ENCODE data around the gene TMEM167B.
"Not testable (repeated sequence)": the region's sequence is repeated elsewhere in the genome, so short reads cannot be mapped to it uniquely, and the experiment has no call there.

The TMEM167B gene

DNA sequence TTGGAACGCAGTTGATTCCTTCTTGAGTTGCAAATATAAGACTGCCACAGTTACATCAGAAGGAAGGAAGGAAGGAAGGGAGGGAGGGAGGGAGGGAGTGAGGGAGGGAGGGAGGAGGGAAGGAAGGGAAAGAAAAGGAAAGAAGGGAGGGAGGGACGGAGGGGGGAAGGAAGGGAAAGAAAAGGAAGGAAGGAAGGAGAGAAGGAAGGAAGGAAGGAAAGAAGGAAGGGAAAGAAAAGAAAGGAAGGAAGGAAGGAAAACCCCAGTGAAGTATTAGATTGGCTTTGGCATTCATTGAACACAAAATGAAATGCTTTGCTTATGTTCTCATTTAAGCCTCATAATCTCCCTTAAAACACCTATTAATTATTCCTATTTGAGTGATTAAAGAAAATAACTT, 42.2 kb upstream of the TMEM167B start:
- H3K4me3 ChIP-seq (ENCODE audit: low read depth, low read length) = no peak overlapping the region
- no peak for TF ChIP-seq CTCF (IDR thresholded peaks at IDR 0.05; ENCODE audit: borderline replicate concordance, insufficient read depth, low read depth, low read length)

DNA sequence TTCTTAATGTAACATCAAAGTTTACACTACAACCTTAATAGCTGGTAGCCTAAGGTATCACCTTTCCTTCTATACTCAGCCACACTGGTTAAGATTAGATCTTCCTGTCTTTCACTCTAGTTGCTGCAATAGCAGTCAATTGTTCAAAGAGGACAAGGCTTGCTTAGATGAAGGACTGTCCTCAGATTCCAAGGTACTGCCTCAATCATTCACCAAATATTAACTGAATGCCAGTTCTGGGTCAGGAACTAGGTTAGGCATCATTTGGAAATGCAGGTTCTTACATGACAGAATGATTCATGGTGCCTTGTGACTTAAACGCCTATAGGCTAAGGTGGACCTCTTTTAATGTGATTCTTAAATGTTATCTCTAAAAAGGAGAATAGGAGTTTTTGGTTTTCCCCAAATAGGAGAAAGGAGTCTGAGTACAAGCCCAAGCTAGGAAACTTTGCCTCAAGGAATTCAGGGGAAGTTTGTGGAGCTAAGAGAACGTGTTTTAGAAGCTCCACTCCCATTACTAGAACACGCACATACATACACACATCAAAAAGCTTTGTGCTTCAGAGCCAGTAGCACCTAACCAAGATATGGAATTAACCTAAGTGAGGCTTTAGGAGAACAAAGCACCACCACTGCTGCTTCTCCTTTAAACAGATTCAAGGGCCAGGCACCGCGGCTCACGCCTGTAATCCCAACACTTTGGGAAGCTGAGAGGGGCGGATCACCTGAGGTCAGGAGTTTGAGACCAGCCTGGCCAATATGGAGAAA, 40.2 kb upstream of the TMEM167B start:
- TF ChIP-seq CTCF (IDR thresholded peaks at IDR 0.05; ENCODE audit: borderline replicate concordance, insufficient read depth, low read depth, low read length) = no peak

DNA sequence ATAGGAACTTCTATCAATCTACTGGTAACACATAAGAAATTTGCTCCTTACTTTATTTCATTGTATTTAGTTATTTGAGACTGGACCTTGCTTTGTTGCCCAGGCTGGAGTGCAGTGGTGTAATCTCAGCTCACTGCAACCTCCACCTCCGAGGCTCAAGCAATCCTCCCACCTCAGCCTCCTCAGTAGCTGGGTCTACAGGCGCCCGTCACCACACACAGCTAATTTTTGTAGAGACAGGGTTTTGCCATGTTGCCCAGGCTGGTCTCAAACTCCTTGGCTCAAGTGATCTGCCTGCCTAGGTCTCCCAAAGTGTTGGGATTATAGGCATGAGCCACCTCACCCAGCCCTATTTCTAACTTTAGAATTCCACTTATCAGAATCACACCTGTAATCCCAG, 38.4 kb upstream of the TMEM167B start:
- not testable (repeated sequence) for H3K4me3 ChIP-seq (ENCODE audit: low read depth, low read length)

More for the DNA sequence above, 40.2 kb upstream of the TMEM167B start:
- no peak overlapping the region for H3K4me3 ChIP-seq (ENCODE audit: low read depth, low read length)

DNA sequence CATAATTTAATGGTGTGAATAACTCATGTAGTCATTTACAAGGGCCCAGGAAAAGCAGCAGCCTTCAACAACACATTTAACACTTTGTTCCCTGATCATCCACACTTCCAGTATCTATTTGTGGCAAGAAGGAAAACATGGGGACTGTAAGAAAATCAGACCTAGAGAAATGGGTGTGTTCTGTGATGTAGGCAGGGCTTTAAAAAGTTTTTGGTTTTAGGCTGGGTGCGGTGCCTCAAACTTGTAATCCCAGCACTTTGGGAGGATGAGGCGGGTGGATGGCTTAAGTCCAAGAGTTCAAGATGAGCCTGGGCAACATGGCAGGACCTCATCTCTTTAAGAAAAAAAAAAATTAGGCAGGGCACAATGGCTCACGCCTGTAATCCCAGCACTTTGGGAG, 34.5 kb upstream of the TMEM167B start:
- H3K4me3 ChIP-seq (ENCODE audit: low read depth, low read length) = no peak overlapping the region
- TF ChIP-seq CTCF (IDR thresholded peaks at IDR 0.05; ENCODE audit: borderline replicate concordance, insufficient read depth, low read depth, low read length) = no peak

DNA sequence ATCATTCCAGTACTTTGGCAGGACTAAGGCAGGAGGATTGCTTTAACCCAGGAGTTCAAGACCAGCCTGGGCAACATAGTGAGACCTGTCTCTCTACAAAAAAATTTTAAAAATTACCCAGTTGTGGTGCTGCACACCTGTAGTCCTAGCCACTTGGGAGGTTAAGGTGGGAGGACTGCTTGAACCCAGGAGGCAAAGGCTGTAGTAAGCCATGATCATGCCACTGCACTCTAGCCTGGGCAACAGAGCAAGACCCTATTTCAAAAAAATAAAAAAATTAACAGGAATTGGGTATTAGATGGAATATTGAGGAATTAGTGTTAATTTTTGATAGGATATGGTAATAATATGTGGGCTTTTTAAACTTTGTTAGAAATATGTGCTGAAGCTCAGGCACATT, 31.5 kb upstream of the TMEM167B start:
- TF ChIP-seq CTCF (IDR thresholded peaks at IDR 0.05; ENCODE audit: borderline replicate concordance, insufficient read depth, low read depth, low read length) = no peak

DNA sequence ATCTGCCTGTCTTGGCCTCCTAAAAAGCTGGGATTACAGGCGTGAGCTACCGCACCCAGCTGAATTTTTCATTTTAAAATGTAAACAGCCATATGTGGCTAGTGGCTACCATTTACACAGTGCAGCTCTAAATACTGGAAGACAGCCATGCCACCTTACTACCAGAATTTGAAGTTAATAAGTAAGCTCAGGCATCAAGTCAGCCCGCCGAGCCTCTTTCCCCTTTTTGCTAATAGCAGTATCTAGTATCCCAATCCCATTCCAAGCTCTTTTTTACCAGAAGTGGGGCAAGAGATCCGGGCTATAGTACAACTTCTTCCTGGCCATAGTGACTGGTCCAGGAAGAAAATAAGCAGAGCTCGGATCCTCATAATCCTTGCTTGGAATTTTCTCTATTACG, 29.9 kb upstream of the TMEM167B start:
- H3K4me3 ChIP-seq (ENCODE audit: low read depth, low read length) = no peak overlapping the region
- TF ChIP-seq CTCF (IDR thresholded peaks at IDR 0.05; ENCODE audit: borderline replicate concordance, insufficient read depth, low read depth, low read length) = no peak

More for the DNA sequence above, 31.5 kb upstream of the TMEM167B start:
- no peak overlapping the region for H3K4me3 ChIP-seq (ENCODE audit: low read depth, low read length)

- TF ChIP-seq CTCF (IDR thresholded peaks at IDR 0.05; ENCODE audit: borderline replicate concordance, insufficient read depth, low read depth, low read length) = no peak
- no peak overlapping the region for H3K4me3 ChIP-seq (ENCODE audit: low read depth, low read length)
Observed at GRCh38 chr1:109061183-109061582, 29.4 kb upstream of the TMEM167B start.

Measured in GM12875 (cell line).